HG02885 (cell line): Measurements from ENCODE around the gene CLCN2.
"Not testable (repeated sequence)": the region's sequence is repeated elsewhere in the genome, so short reads cannot be mapped to it uniquely, and the experiment has no call there.

Experiments used
- ATAC-seq: cut with Tn5 transposase; IDR thresholded peaks from one replicate; pipeline ENCODE4 v1.9.1; 2021; ENCODE audit warnings: mild to moderate bottlenecking; ENCODE audit not compliant: unreplicated experiment, poor library complexity

The CLCN2 gene

GRCh38 chr3:184348057-184348382 is 13.4 kb downstream of the CLCN2 start:
- ATAC-seq: no peak

- no peak for ATAC-seq
Measured at GRCh38 chr3:184347321-184348056, 13.9 kb downstream of the CLCN2 start.

- ATAC-seq: no peak
Measured at GRCh38 chr3:184346480-184347190, 14.8 kb downstream of the CLCN2 start.

- ATAC-seq: no peak
Measured at GRCh38 chr3:184345317-184346144, 15.9 kb downstream of the CLCN2 start.

- no peak for ATAC-seq
Measured at GRCh38 chr3:184344579-184345316, 16.7 kb downstream of the CLCN2 start.

- no peak for ATAC-seq
Measured at GRCh38 chr3:184343200-184343876, 18.1 kb downstream of the CLCN2 start.

- ATAC-seq: no peak
Measured at GRCh38 chr3:184341925-184342324, 19.5 kb downstream of the CLCN2 start.

- ATAC-seq: not testable (repeated sequence)
Measured at GRCh38 chr3:184339451-184340135, 21.8 kb downstream of the CLCN2 start.

- ATAC-seq: no peak
Measured at GRCh38 chr3:184339001-184339400, 22.4 kb downstream of the CLCN2 start.

GRCh38 chr3:184338511-184338945 is 22.9 kb downstream of the CLCN2 start:
- no peak for ATAC-seq

GRCh38 chr3:184337981-184338380 is 23.4 kb downstream of the CLCN2 start:
- ATAC-seq: no peak

GRCh38 chr3:184337399-184337714 is 24.0 kb downstream of the CLCN2 start, which contains the start of gene FAM131A:
Gene FAM131A (plus strand): TSS chr3:184337600. CDS start chr3:184337631, 31 bp downstream.
- no peak for ATAC-seq

GRCh38 chr3:184336547-184337398 is 24.6 kb downstream of the CLCN2 start:
- ATAC-seq: no peak

- ATAC-seq: peak; percentile 80
Measured at GRCh38 chr3:184335661-184336546, 25.5 kb downstream of the CLCN2 start.

GRCh38 chr3:184335291-184335660 is 26.1 kb downstream of the CLCN2 start:
- ATAC-seq: no peak

GRCh38 chr3:184334470-184335158 is 26.8 kb downstream of the CLCN2 start:
- ATAC-seq: no peak

- no peak for ATAC-seq
Measured at GRCh38 chr3:184333700-184334099, 27.7 kb downstream of the CLCN2 start.
